ENCODE results near the gene GFOD1.

DNA sequence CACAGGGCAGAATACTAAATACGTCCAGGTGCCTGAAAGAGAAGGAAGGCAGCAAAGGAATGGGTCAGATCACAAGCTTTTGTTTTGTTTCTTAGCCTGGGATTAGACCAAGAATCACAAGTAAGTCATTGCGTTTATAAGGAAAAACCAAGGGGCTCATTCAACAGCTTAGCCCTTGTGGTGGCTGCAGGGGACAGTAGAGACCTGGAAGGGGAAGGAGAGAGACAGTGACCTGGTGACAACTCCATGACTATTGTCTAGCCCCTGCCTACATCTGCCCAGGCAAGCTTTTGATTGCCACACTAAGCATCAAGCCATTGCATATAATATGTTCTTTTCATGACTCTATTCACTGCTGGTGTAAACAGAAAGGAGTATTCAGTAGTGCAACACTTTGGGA, 128.9 kb downstream of the GFOD1 start:
- TF ChIP-seq, protein P1, sequence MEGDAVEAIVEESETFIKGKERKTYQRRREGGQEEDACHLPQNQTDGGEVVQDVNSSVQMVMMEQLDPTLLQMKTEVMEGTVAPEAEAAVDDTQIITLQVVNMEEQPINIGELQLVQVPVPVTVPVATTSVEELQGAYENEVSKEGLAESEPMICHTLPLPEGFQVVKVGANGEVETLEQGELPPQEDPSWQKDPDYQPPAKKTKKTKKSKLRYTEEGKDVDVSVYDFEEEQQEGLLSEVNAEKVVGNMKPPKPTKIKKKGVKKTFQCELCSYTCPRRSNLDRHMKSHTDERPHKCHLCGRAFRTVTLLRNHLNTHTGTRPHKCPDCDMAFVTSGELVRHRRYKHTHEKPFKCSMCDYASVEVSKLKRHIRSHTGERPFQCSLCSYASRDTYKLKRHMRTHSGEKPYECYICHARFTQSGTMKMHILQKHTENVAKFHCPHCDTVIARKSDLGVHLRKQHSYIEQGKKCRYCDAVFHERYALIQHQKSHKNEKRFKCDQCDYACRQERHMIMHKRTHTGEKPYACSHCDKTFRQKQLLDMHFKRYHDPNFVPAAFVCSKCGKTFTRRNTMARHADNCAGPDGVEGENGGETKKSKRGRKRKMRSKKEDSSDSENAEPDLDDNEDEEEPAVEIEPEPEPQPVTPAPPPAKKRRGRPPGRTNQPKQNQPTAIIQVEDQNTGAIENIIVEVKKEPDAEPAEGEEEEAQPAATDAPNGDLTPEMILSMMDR (IDR thresholded peaks at IDR 0.05; ENCODE audit: poor library complexity, severe bottlenecking) = no peak
- TF ChIP-seq POLR2AphosphoS5 (IDR thresholded peaks at IDR 0.05) (no peak), EZH2 (IDR thresholded peaks at IDR 0.05; ENCODE audit: borderline replicate concordance, insufficient read depth, low read length, poor library complexity, severe bottlenecking) (no peak), TAF1 (IDR thresholded peaks at IDR 0.05; ENCODE audit: low read depth) (no peak), RAD21 (conservative IDR thresholded peaks at IDR 0.05) (no peak), EP300 (conservative IDR thresholded peaks at IDR 0.05; ENCODE audit: poor library complexity, severe bottlenecking) (no peak), SMC3 (conservative IDR thresholded peaks at IDR 0.05; ENCODE audit: poor library complexity) (no peak), MXI1 (conservative IDR thresholded peaks at IDR 0.05; ENCODE audit: poor library complexity, severe bottlenecking) (no peak)
- TF ChIP-seq, protein P2, sequence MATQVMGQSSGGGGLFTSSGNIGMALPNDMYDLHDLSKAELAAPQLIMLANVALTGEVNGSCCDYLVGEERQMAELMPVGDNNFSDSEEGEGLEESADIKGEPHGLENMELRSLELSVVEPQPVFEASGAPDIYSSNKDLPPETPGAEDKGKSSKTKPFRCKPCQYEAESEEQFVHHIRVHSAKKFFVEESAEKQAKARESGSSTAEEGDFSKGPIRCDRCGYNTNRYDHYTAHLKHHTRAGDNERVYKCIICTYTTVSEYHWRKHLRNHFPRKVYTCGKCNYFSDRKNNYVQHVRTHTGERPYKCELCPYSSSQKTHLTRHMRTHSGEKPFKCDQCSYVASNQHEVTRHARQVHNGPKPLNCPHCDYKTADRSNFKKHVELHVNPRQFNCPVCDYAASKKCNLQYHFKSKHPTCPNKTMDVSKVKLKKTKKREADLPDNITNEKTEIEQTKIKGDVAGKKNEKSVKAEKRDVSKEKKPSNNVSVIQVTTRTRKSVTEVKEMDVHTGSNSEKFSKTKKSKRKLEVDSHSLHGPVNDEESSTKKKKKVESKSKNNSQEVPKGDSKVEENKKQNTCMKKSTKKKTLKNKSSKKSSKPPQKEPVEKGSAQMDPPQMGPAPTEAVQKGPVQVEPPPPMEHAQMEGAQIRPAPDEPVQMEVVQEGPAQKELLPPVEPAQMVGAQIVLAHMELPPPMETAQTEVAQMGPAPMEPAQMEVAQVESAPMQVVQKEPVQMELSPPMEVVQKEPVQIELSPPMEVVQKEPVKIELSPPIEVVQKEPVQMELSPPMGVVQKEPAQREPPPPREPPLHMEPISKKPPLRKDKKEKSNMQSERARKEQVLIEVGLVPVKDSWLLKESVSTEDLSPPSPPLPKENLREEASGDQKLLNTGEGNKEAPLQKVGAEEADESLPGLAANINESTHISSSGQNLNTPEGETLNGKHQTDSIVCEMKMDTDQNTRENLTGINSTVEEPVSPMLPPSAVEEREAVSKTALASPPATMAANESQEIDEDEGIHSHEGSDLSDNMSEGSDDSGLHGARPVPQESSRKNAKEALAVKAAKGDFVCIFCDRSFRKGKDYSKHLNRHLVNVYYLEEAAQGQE (IDR thresholded peaks at IDR 0.05; ENCODE audit: borderline replicate concordance) = no peak
